Panc1 (cell line): ENCODE data around the gene LIN7C. TPM values are rescaled to one million over a fixed set of nuclear protein-coding genes. Genes with fewer than 3 reads are reported as not detected.

Experiments used
- ATAC-seq: fragments of 200-7000 bp; cut with Tn5 transposase; 2 replicates; pipeline ENCODE4 v1.9.1; 2020; ENCODE audit warnings: mild to moderate bottlenecking, moderate library complexity
- BruUV-seq: library from RNA; stranded (reverse); fragments of 400-500 nt; replicated peaks from 2 replicates; lab custom pipeline; 2021; lab: Mats Ljungman, UMichigan
- CTCF ChIA-PET: fragments of 300-600 bp; sonication (Branson Sonifier 250); formaldehyde crosslinking; loops from one replicate; lab custom pipeline; 2022; ENCODE audit warnings: antibody characterized with exemption; lab: Charles Lee
- POLR2A ChIA-PET: fragments of 300-600 bp; sonication (Branson Sonifier 250); formaldehyde crosslinking; loops from one replicate; lab custom pipeline; 2022; ENCODE audit warnings: antibody characterized with exemption; lab: Charles Lee
- DNase-seq: peaks from one replicate; pipeline ENCODE4 v3.0.0-alpha.2; 2010; ENCODE audit warnings: low read depth, low spot score
- H3K27ac ChIP-seq: 2 replicates; pipeline ENCODE4 v1.5.1; 2011; ENCODE audit warnings: mild to moderate bottlenecking, low read length, inconsistent platforms
- H3K27me3 ChIP-seq: fragments of 200-500 bp; sonication (Bioruptor generic); 2 replicates; pipeline ENCODE4 v1.6.0; 2014; ENCODE audit warnings: low read length, inconsistent platforms; ENCODE audit not compliant: control insufficient read depth, insufficient read depth
- H3K36me3 ChIP-seq: fragments of 200-500 bp; sonication (Bioruptor generic); 2 replicates; pipeline ENCODE4 v1.5.1; 2014; ENCODE audit warnings: inconsistent platforms, mild to moderate bottlenecking, low read length, moderate library complexity; ENCODE audit not compliant: control insufficient read depth, insufficient read depth
- H3K4me1 ChIP-seq: 2 replicates; pipeline ENCODE4 v1.5.1; 2011; ENCODE audit warnings: inconsistent platforms, mild to moderate bottlenecking, low read length, moderate library complexity; ENCODE audit not compliant: control insufficient read depth, insufficient read depth
- H3K4me3 ChIP-seq, 2 experiments: 2 replicates each; pipeline ENCODE4 v1.5.1; 2011 to 2012; ENCODE audit warnings: low read depth in 2 of 2, low read length in 2 of 2, mild to moderate bottlenecking in 2 of 2, inconsistent platforms in 1 of 2, moderate library complexity in 1 of 2
- H3K9me3 ChIP-seq: fragments of 200-500 bp; sonication (Bioruptor generic); 2 replicates; pipeline ENCODE4 v1.5.1; 2014; ENCODE audit warnings: low read depth, mild to moderate bottlenecking, inconsistent platforms, low read length, moderate library complexity; ENCODE audit not compliant: control insufficient read depth, insufficient read depth
- POLR2AphosphoS5 ChIP-seq: IDR thresholded peaks from 2 replicates; pipeline ENCODE4 v1.6.1; 2012; ENCODE audit warnings: mild to moderate bottlenecking, low read depth, low read length, moderate library complexity
- SIN3A ChIP-seq: IDR thresholded peaks from 2 replicates; pipeline ENCODE4 v1.6.1; 2012; ENCODE audit warnings: low read depth, mild to moderate bottlenecking, low read length, moderate library complexity, borderline replicate concordance; ENCODE audit not compliant: insufficient read depth
- TCF7L2 ChIP-seq: IDR thresholded peaks from 2 replicates; pipeline ENCODE4 v1.6.1; 2011; ENCODE audit warnings: mild to moderate bottlenecking, low read depth, low read length, inconsistent platforms
- in situ Hi-C: cut with HindIII; loops from 2 replicates; pipeline ENCODE4 v1.10.0; 2016; ENCODE audit warnings: low sequenced_read_pairs, low pct_unique_long_range_greater_than_20kb
- intact Hi-C: fragments of 100-400 bp; cut with micrococcal nuclease; formaldehyde crosslinking; loops from one replicate; pipeline ENCODE4 v1.10.0; 2022; ENCODE audit not compliant: unreplicated experiment
- total RNA-seq: library from RNA; stranded (reverse); gene quantifications from one replicate; pipeline ENCODE4 v1.2.1, GENCODE V29; 2021; ENCODE audit not compliant: unreplicated experiment
- TF ChIP-seq, protein P1 (sequence below): fragments of 450-650 bp; IDR thresholded peaks from 2 replicates; pipeline ENCODE4 v1.5.1; 2017; ENCODE audit warnings: mild to moderate bottlenecking
- TF ChIP-seq, protein P2 (sequence below), 2 experiments: IDR thresholded peaks; 2 replicates each; pipeline ENCODE4 v1.6.1; 2011 to 2012; ENCODE audit warnings: low read depth in 2 of 2, control low read depth in 1 of 2, low read length in 1 of 2, mild to moderate bottlenecking in 1 of 2, moderate library complexity in 1 of 2; ENCODE audit not compliant: insufficient read depth in 1 of 2

Gene LIN7C
- total RNA-seq, 1 experiment from 2014 or later = 44.2 TPM

DNA sequence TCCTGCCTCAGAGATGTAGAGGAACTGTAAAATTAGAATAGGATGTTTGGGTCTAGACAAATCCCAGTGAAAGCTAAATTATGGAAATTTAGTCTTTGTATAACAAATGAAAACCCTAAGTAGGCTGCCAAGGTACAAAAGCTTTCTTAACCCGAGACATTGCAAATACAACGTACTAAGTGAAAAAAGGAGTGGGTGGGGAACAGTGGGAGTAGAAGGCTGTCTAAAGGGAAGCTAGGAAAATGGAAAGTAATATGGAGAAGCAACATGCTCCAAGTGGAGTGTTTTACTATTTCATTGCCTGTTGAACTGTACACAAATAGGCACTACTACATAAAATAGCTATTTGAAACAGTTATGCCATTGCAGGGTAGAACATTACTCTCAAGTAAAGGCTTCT, 6.8 kb upstream of the LIN7C start:
- intact Hi-C loops (no loop called here), in situ Hi-C loops (no loop called here)
- no TSS peak for BruUV-seq
- H3K9me3 ChIP-seq = no peaks in the 10 kb centered on the region; the same call in 1 of the 2 replicates
- CTCF ChIA-PET = no interaction called here
- peaks cover 2% of the 10 kb centered on the region; the same call in 1 of the 2 replicates for H3K27me3 ChIP-seq
- no peaks in the 10 kb centered on the region for H3K36me3 ChIP-seq
- H3K27ac ChIP-seq = no peak overlapping the region
- DNase-seq (no peak), ATAC-seq (no peak)
- POLR2A ChIA-PET = no interaction called here
- no peaks in the 10 kb centered on the region for H3K4me1 ChIP-seq
- H3K4me3 ChIP-seq = no peak overlapping the region
- TF ChIP-seq, protein P1, sequence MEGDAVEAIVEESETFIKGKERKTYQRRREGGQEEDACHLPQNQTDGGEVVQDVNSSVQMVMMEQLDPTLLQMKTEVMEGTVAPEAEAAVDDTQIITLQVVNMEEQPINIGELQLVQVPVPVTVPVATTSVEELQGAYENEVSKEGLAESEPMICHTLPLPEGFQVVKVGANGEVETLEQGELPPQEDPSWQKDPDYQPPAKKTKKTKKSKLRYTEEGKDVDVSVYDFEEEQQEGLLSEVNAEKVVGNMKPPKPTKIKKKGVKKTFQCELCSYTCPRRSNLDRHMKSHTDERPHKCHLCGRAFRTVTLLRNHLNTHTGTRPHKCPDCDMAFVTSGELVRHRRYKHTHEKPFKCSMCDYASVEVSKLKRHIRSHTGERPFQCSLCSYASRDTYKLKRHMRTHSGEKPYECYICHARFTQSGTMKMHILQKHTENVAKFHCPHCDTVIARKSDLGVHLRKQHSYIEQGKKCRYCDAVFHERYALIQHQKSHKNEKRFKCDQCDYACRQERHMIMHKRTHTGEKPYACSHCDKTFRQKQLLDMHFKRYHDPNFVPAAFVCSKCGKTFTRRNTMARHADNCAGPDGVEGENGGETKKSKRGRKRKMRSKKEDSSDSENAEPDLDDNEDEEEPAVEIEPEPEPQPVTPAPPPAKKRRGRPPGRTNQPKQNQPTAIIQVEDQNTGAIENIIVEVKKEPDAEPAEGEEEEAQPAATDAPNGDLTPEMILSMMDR = no peak
- TF ChIP-seq, protein P2, sequence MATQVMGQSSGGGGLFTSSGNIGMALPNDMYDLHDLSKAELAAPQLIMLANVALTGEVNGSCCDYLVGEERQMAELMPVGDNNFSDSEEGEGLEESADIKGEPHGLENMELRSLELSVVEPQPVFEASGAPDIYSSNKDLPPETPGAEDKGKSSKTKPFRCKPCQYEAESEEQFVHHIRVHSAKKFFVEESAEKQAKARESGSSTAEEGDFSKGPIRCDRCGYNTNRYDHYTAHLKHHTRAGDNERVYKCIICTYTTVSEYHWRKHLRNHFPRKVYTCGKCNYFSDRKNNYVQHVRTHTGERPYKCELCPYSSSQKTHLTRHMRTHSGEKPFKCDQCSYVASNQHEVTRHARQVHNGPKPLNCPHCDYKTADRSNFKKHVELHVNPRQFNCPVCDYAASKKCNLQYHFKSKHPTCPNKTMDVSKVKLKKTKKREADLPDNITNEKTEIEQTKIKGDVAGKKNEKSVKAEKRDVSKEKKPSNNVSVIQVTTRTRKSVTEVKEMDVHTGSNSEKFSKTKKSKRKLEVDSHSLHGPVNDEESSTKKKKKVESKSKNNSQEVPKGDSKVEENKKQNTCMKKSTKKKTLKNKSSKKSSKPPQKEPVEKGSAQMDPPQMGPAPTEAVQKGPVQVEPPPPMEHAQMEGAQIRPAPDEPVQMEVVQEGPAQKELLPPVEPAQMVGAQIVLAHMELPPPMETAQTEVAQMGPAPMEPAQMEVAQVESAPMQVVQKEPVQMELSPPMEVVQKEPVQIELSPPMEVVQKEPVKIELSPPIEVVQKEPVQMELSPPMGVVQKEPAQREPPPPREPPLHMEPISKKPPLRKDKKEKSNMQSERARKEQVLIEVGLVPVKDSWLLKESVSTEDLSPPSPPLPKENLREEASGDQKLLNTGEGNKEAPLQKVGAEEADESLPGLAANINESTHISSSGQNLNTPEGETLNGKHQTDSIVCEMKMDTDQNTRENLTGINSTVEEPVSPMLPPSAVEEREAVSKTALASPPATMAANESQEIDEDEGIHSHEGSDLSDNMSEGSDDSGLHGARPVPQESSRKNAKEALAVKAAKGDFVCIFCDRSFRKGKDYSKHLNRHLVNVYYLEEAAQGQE (IDR thresholded peaks at IDR 0.05; ENCODE audit: insufficient read depth in 1 of 2, low read depth in 2 of 2, low read length in 1 of 2) = no peak
- TF ChIP-seq SIN3A (no peak), TCF7L2 (no peak), POLR2AphosphoS5 (no peak)

DNA sequence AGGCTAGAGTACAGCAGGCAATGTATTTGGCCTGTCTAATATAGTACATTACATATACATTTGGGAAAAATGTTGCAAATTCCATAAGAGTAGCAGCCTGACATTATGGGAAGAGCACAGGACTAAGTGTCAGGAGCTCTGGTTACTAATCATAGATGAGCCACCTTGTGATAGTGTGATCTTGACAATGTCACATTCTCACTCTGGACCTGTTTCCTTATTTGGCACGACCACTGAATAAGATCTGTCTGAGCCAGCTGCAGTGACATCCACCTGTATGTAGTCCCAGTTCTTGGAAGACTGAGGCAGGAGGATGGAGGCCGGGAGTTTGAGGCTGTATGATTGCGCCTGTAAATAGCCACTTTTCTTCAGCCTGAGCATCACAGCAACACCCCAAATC, 5.7 kb upstream of the LIN7C start:
- H3K27me3 ChIP-seq = no peaks in the 10 kb centered on the region; the same call in 1 of the 2 replicates
- peaks cover under 1% of the 10 kb centered on the region; the same call in 1 of the 2 replicates for H3K36me3 ChIP-seq
- H3K4me3 ChIP-seq = no peak overlapping the region
- no peak overlapping the region for H3K27ac ChIP-seq
- DNase-seq (no peak), ATAC-seq (no peak)
- in situ Hi-C loops (no loop called here), intact Hi-C loops (no loop called here)
- BruUV-seq = no TSS peak
- TF ChIP-seq SIN3A (no peak), TCF7L2 (no peak)
- TF ChIP-seq, protein P2 (IDR thresholded peaks at IDR 0.05; ENCODE audit: insufficient read depth in 1 of 2, low read depth in 2 of 2, low read length in 1 of 2) = no peak
- no peaks in the 10 kb centered on the region; the same call in 1 of the 2 replicates for H3K9me3 ChIP-seq
- H3K4me1 ChIP-seq = peaks cover 6% of the 10 kb centered on the region; the same call in 1 of the 2 replicates
- POLR2A ChIA-PET = no interaction called here
- CTCF ChIA-PET = no interaction called here
